ENCODE results near the gene MAN1B1. TPM values are rescaled to one million over a fixed set of nuclear protein-coding genes. Genes with fewer than 3 reads are reported as not detected.
A peak's percentile ranks its signal among the peaks of the same experiment; 100 is the strongest.

MAN1B1 gene
- total RNA-seq, 1 experiment from 2014 or later = 83.1 TPM

DNA sequence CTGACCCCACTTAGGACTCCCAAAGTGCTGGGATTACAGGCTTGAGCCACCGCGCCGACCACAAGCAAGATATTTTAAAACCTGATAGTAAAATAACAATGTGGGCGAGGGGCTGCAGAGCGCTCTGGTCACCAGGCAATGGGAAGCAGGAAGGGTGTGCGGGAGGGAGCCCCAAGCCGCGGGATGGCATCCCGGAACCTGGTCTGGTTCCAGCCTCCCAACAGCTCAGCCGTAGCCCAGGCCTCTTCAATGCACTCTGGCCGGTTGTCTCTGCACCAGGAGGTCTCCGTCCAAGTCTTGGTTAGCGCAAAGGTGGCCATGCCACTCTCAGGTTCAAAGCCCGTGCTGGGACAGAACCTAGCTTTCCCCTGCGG is 10.2 kb upstream of the MAN1B1 start:
- Histone ChIP-seq H3K4me3 (peak overlapping the region; percentile 66), H3K27me3 (no peaks in the 10 kb centered on the region), H3K36me3 (peaks cover 20% of the 10 kb centered on the region), H3K9me3 (no peaks in the 10 kb centered on the region)
- no peak for DNase-seq

GRCh38 chr9:137077010-137077747 is 9.6 kb upstream of the MAN1B1 start, which contains the start of gene UAP1L1:
Gene UAP1L1 (plus strand): TSS chr9:137077517. CDS start chr9:137077533, 16 bp downstream.
- Histone ChIP-seq H3K9me3 (no peaks in the 10 kb centered on the region), H3K36me3 (peaks cover 25% of the 10 kb centered on the region), H3K4me3 (peak within 1 kb of the TSS; percentile 66), H3K27me3 (no peaks in the 10 kb centered on the region)
- DNase-seq = peak; percentile 90

DNA sequence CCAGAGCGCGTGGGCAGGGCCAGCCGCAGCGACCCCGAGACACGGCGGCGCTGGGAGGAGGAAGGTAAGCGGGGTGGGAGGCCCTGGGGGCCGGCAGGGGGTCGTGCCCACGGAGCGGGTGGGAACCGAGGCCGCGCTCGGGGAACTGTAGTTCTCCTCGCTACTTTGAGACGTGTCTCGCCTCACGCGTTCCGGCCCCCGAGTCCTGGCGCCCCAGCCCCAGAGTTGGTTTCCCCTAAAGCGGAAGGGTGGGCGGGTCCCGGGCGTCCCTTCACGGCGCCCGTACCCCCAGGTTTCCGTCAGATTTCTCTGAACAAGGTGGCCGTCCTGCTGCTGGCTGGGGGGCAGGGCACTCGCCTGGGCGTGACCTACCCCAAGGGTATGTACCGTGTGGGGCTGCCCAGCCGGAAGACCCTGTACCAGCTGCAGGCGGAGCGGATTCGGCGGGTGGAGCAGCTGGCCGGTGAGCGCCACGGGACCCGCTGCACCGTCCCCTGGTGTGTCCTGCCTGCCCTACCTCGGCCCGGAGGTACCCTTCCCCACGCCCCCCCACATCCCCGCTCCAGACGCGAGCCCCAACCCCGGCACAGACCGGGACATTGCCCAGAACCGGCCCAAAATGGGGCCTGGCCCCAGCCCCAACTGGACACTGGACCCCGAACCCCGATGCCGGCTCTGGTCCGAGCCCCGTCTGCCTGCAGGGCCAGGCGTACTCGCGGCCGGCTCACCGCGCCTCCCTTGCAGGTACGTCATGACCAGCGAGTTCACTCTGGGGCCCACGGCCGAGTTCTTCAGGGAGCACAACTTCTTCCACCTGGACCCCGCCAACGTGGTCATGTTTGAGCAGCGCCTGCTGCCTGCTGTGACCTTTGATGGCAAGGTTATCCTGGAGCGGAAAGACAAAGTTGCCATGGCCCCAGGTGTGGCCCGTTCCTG is 8.8 kb upstream of the MAN1B1 start:
- peak overlapping the region; percentile 66 for H3K4me3 ChIP-seq
- DNase-seq = peak; percentile 33
- H3K27me3 ChIP-seq = no peaks in the 10 kb centered on the region
- peaks cover 28% of the 10 kb centered on the region for H3K36me3 ChIP-seq
- H3K9me3 ChIP-seq = no peaks in the 10 kb centered on the region

DNA sequence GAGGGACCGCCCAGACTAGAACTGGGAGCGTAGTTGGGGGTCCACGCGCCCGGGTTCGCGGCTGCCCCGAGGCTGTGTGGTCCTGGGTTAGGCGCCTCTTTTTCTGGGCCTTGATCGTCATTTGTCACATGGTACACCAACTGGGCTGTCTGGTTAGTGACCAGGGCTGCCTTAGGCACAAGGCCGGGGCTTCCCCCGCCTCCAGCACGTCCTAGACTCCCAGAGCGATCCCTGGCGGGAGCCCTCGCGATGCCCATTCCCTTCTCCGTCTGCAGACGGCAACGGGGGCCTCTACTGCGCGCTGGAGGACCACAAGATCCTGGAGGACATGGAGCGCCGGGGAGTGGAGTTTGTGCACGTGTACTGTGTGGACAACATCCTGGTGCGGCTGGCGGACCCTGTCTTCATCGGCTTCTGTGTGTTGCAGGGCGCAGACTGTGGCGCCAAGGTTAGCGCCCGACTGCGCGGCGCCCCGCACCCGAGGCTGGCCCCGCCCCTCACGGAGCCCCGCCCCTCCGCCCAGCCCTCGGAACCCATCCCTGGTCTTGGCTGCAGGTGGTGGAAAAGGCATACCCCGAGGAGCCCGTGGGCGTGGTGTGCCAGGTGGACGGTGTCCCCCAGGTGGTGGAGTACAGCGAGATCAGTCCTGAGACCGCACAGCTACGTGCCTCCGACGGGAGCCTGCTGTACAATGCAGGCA is 7.9 kb upstream of the MAN1B1 start:
- H3K4me3 ChIP-seq = peak overlapping the region; percentile 66

GRCh38 chr9:137079401-137079787 is 7.4 kb upstream of the MAN1B1 start:
- no peak for DNase-seq
- H3K27me3 ChIP-seq = no peaks in the 10 kb centered on the region
- H3K4me3 ChIP-seq = no peak overlapping the region
- no peaks in the 10 kb centered on the region for H3K9me3 ChIP-seq
- H3K36me3 ChIP-seq = peaks cover 38% of the 10 kb centered on the region

More for the DNA sequence above, 7.9 kb upstream of the MAN1B1 start:
- H3K36me3 ChIP-seq = peaks cover 33% of the 10 kb centered on the region
- no peak for DNase-seq
- no peaks in the 10 kb centered on the region for H3K9me3 ChIP-seq
- no peaks in the 10 kb centered on the region for H3K27me3 ChIP-seq

DNA sequence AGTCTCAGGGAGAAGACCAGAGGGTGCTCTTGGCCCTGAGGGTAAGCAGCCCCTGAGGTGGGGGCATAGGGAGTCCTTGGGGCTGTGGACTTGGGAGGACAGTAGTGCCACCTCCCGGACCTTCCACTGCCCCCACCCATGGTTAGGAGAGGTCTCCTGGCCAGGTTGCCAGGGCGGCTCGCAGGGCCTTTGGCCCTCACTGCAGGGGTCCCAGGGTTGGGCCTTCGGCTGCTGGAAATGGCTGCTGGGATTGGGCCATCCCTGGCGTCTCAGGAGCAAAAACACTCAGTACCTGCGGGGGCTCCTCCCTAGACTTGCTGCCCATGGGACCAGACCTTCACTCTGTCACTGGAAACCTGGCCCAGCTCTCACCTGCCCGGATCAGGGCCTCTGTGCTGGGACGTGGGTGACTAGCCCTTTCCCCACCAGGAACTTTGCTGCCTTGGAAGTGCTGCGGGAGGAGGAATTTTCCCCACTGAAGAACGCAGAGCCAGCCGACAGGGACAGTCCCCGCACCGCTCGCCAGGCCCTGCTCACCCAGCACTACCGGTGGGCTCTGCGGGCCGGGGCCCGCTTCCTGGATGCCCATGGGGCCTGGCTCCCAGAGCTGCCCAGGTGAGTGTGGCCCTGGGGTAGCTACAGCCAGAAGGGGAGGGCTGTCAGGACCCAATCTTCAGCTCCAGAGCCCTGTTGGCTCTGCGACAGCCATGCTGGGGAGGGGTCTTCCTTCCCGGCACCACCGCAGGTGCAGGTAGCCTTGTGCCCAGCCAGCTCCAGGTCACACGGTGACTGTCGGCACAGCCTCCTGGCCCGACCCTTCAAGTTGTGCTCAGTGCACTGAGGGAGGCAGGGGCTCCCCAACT is 6.3 kb upstream of the MAN1B1 start:
- DNase-seq = no peak
- H3K27me3 ChIP-seq = no peaks in the 10 kb centered on the region

DNA sequence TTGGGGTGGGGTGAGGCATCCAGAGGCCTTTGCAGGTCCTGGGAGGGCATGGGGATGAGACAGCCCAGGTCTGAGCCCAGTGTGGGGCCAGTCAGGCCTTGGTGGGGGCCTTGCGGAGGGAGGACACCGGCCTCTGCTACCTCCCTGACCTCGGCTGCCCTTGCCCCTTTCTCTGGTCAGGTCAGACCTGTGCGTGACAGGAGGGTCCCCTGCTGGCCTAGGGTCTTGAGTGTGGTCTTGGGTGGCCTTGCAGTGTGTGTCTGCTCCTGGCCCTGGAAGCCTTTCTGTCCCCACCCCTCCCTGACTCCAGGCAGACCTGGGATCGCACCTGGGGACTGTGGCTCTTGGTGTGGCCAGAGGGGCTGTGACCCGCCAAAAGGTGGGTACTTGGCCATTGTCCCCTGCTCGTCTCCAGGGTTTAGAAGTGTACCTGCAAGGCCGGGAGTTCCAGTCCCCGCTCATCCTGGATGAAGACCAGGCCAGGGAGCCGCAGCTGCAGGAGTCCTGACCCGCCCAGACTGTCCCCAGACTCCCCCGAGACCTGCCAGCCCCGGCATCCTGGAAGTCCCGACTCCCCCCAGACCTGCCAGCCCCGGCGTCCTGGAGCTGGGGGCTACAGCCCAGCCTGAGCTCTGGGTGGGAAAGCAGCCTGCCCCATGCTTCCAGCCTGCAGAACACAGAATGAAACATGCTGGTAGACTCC is 4.4 kb upstream of the MAN1B1 start:
- DNase-seq = no peak
- Histone ChIP-seq H3K9me3 (no peaks in the 10 kb centered on the region), H3K4me3 (no peak overlapping the region), H3K36me3 (peaks cover 38% of the 10 kb centered on the region), H3K27me3 (no peaks in the 10 kb centered on the region)

More for the DNA sequence above, 6.3 kb upstream of the MAN1B1 start:
- Histone ChIP-seq H3K36me3 (peaks cover 38% of the 10 kb centered on the region), H3K9me3 (no peaks in the 10 kb centered on the region), H3K4me3 (no peak overlapping the region)

- H3K9me3 ChIP-seq = no peaks in the 10 kb centered on the region
- peaks cover 39% of the 10 kb centered on the region for H3K36me3 ChIP-seq
- no peak for DNase-seq
- H3K4me3 ChIP-seq = no peak overlapping the region
- H3K27me3 ChIP-seq = no peaks in the 10 kb centered on the region
Measured at GRCh38 chr9:137082925-137083290, 3.9 kb upstream of the MAN1B1 start.

GRCh38 chr9:137083394-137084004 is 3.3 kb upstream of the MAN1B1 start:
- H3K27me3 ChIP-seq = no peaks in the 10 kb centered on the region
- DNase-seq = peak; percentile 94
- no peak overlapping the region for H3K4me3 ChIP-seq
- H3K9me3 ChIP-seq = no peaks in the 10 kb centered on the region
- peaks cover 42% of the 10 kb centered on the region for H3K36me3 ChIP-seq

DNA sequence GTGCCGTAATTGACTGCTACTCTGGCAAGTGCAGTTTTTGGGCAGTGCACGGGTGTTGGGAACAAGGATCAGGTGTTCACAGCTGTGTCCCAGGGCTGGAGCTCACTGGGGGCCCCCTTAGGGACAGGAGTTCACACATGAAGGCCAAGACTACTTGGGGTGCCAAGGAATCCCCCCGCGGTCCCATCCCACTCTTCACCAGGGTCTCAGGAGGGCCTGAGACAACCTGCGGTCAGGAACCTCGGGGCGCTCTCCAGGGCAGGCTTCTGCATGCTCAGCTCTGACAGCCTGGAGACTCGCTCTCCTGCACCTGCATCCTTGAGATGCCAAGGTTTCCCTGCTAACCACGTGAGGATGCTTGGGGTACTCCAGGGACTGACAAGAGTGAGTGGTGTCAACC is 2.3 kb upstream of the MAN1B1 start:
- Histone ChIP-seq H3K4me3 (no peak overlapping the region), H3K27me3 (no peaks in the 10 kb centered on the region), H3K9me3 (no peaks in the 10 kb centered on the region), H3K36me3 (peaks cover 34% of the 10 kb centered on the region)
- no peak for DNase-seq

DNA sequence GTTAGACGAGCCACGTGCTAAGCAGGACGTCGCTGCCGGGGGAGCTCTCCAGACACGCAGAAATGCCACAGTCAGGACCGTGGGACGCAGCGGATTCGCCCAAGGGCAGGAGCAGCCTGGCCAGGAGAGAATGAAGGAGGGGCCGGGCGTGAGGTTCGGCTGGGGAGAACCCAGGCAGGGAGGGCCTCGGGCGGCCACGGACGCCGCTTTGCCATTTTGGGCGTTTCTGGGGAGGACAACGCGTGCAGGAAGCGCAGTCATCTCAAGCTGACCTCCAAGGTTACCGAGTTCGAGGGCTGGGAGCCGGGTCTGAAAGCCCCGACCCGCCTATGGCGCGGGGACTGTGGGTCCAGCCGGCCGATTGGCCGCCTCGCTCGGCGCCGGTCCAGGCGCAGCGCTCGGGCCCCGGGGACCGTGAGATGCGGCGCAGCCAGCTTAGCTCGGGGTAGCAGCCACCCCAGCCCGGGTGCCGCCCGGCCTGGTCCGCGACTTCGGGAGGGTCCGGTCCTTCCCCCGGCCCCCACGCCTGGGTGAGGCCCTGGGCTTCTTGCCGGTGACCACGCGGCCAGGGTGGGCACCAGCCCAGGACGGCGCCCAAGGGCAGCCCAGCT is 760 bp upstream of the MAN1B1 start:
- Histone ChIP-seq H3K4me3 (peak overlapping the region; percentile 62), H3K9me3 (no peaks in the 10 kb centered on the region), H3K27me3 (no peaks in the 10 kb centered on the region), H3K36me3 (peaks cover 26% of the 10 kb centered on the region)
- DNase-seq = peak; percentile 63

GRCh38 chr9:137087409-137087925 is 682 bp downstream of the MAN1B1 start:
- Histone ChIP-seq H3K9me3 (no peaks in the 10 kb centered on the region), H3K27me3 (no peaks in the 10 kb centered on the region), H3K4me3 (peak overlapping the region; percentile 62), H3K36me3 (peaks cover 20% of the 10 kb centered on the region)
- no peak for DNase-seq

DNA sequence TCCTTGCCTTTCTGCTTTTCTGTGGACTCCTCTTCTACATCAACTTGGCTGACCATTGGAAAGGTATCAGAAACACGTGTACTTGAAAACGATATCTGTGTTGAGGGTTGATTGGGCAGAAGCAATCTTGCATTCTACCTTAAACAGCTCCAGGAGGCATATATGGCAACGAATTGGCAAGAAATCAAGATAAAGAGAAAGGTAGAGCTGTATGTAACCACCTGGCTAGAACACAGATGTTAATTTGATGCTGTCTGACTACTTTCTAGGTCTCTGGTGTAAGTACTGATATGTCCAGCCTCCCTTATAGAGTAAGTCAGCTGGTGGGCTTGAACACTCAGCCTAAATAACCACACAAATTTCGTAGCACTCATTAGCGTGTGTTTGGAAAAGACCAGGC is 1.3 kb downstream of the MAN1B1 start:
- no peaks in the 10 kb centered on the region for H3K27me3 ChIP-seq
- H3K36me3 ChIP-seq = peaks cover 17% of the 10 kb centered on the region
- no peaks in the 10 kb centered on the region for H3K9me3 ChIP-seq
- no peak for DNase-seq
- peak overlapping the region; percentile 62 for H3K4me3 ChIP-seq

DNA sequence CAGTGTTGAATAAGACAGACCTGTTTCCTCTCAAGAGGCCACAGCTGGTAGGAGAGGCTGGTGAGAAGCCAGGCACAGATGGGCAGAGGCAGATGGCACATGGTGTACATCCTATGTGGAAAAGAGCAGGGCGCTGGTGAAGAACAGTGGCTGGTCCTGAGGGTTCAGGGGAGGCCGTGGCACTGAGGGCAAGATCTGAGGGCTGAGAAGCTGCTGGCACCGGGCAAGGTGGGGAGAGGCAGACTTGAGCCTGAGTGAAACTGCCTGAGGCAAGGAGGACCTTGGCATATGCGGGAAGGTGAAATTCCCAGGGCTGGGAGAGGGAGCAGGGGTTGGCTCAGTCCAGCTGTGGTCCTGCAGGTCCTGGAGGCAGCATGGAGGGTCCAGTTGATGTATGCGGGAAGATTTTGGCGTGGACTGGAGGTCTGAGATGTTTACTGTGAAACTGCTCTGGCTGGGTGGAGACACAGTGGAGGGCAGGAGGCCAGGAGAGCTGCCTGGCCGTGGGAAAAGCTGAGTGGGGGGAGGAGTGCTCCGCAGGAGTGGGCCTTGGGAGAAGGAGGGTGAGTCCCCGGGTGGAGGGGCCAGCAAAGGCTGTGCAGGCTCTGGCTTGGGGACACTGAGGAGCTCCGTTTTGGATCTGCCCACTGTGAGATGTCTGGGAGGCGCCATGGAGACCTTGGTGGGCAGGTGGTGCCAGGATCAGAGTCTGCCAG is 2.6 kb downstream of the MAN1B1 start:
- Histone ChIP-seq H3K27me3 (no peaks in the 10 kb centered on the region), H3K36me3 (peaks cover 11% of the 10 kb centered on the region), H3K4me3 (no peak overlapping the region), H3K9me3 (no peaks in the 10 kb centered on the region)
- DNase-seq = no peak
